Lung microvascular endothelial cell (primary cell): ENCODE measurements around the gene JPT2. TPM values are rescaled to one million over a fixed set of nuclear protein-coding genes. Genes with fewer than 3 reads are reported as not detected.

Source experiments
- total RNA-seq: library from RNA; depleted of rRNA; stranded (reverse); fragments of >200 nt; gene quantifications from 2 replicates; pipeline ENCODE4 v1.2.1, GENCODE V29; 2014

Gene JPT2
- total RNA-seq, 1 donor from 2014 or later: 48.4 TPM

Other genes with a start within 250 kb of the JPT2 start
- not detected in 2 replicates for gene PERCC1, start 247.2 kb upstream of the JPT2 start, total RNA-seq
- gene CCDC154, start 233.7 kb upstream of the JPT2 start, total RNA-seq: under 0.01 and 0.40 TPM in 2 replicates
- gene CLCN7, start 203.3 kb upstream of the JPT2 start, total RNA-seq: 62.5 and 69.8 TPM in 2 replicates
- under 0.01 TPM in 1 of 2 replicates, not detected in the other for gene PTX4, start 189.3 kb upstream of the JPT2 start, total RNA-seq
- gene TELO2, start 184.9 kb upstream of the JPT2 start, total RNA-seq: 10.2 and 17.9 TPM in 2 replicates
- gene TMEM204, start 144.6 kb upstream of the JPT2 start, total RNA-seq: 89.6 and 101 TPM in 2 replicates
- 10.7 and 17.5 TPM in 2 replicates for gene IFT140, start 66.2 kb upstream of the JPT2 start, total RNA-seq
- gene CRAMP1, start 65.9 kb upstream of the JPT2 start, total RNA-seq: 5.9 and 9.5 TPM in 2 replicates
- gene MAPK8IP3, start 27.9 kb downstream of the JPT2 start, total RNA-seq: 12.4 and 22.0 TPM in 2 replicates
- gene NME3, start 93.3 kb downstream of the JPT2 start, total RNA-seq: 32.3 and 47.4 TPM in 2 replicates
- 2.4 and 4.0 TPM in 2 replicates for gene EME2, start 94.5 kb downstream of the JPT2 start, total RNA-seq
- gene MRPS34, start 94.9 kb downstream of the JPT2 start, total RNA-seq: 50.4 and 57.1 TPM in 2 replicates
- gene SPSB3, start 104.3 kb downstream of the JPT2 start, total RNA-seq: 32.7 and 49.8 TPM in 2 replicates
- 56.7 and 57.3 TPM in 2 replicates for gene NUBP2, start 104.7 kb downstream of the JPT2 start, total RNA-seq
- not detected in 2 replicates for gene IGFALS, start 115.4 kb downstream of the JPT2 start, total RNA-seq
- gene HAGH, start 148.5 kb downstream of the JPT2 start, total RNA-seq: 58.2 and 71.8 TPM in 2 replicates
- gene FAHD1, start 148.9 kb downstream of the JPT2 start, total RNA-seq: 74.3 and 81.7 TPM in 2 replicates
- not detected in 2 replicates for gene MEIOB, start 193.9 kb downstream of the JPT2 start, total RNA-seq
- gene HS3ST6, start 240.1 kb downstream of the JPT2 start, total RNA-seq: not detected in 2 replicates